Osteocyte (in vitro differentiated cells): ENCODE results near the gene ZNF48. TPM values are rescaled to one million over a fixed set of nuclear protein-coding genes. Genes with fewer than 3 reads are reported as not detected.
A peak's percentile ranks its signal among the peaks of the same experiment; 100 is the strongest.

Experiments used
- DNase-seq: peaks from one replicate; pipeline ENCODE4 v3.0.0; 2021; ENCODE audit warnings: mixed read lengths; ENCODE audit not compliant: unreplicated experiment; ENCODE audit errors: extremely low spot score
- H3K27ac Mint-ChIP-seq: one replicate; pipeline ENCODE4 v1.8.0; 2021; ENCODE audit warnings: mild to moderate bottlenecking, mixed read lengths; ENCODE audit not compliant: unreplicated experiment
- H3K27me3 Mint-ChIP-seq: one replicate; pipeline ENCODE4 v1.8.0; 2021; ENCODE audit warnings: mixed read lengths; ENCODE audit not compliant: unreplicated experiment
- H3K36me3 Mint-ChIP-seq: one replicate; pipeline ENCODE4 v1.8.0; 2021; ENCODE audit warnings: mixed read lengths; ENCODE audit not compliant: unreplicated experiment
- H3K4me1 Mint-ChIP-seq: one replicate; pipeline ENCODE4 v1.8.0; 2021; ENCODE audit warnings: mixed read lengths; ENCODE audit not compliant: unreplicated experiment
- H3K4me3 Mint-ChIP-seq: one replicate; pipeline ENCODE4 v1.8.0; 2021; ENCODE audit warnings: mild to moderate bottlenecking, moderate library complexity, mixed read lengths; ENCODE audit not compliant: unreplicated experiment
- H3K9me3 Mint-ChIP-seq: one replicate; pipeline ENCODE4 v1.8.0; 2021; ENCODE audit warnings: mixed read lengths; ENCODE audit not compliant: unreplicated experiment
- CTCF ChIP-seq: fragments of 200-600 bp; sonication (generic); IDR thresholded peaks from 2 replicates; pipeline ENCODE4 v1.5.0; 2021; ENCODE audit warnings: antibody characterized with exemption, mild to moderate bottlenecking, moderate library complexity
- total RNA-seq: library from RNA; stranded (reverse); gene quantifications from 2 replicates; pipeline ENCODE4 v1.2.1, GENCODE V29; 2021

The ZNF48 gene
- total RNA-seq, 1 donor from 2014 or later, result 13.2 TPM

GRCh38 chr16:30414159-30414558 lies 18.9 kb downstream of the ZNF48 start:
- Mint-ChIP-seq H3K36me3 (peaks cover 17% of the 10 kb centered on the region), H3K27ac (no peak overlapping the region), H3K27me3 (no peaks in the 10 kb centered on the region), H3K9me3 (no peaks in the 10 kb centered on the region), H3K4me3 (no peak overlapping the region), H3K4me1 (peaks cover 12% of the 10 kb centered on the region)
- TF ChIP-seq CTCF, result no peak
- no peak for DNase-seq

DNA sequence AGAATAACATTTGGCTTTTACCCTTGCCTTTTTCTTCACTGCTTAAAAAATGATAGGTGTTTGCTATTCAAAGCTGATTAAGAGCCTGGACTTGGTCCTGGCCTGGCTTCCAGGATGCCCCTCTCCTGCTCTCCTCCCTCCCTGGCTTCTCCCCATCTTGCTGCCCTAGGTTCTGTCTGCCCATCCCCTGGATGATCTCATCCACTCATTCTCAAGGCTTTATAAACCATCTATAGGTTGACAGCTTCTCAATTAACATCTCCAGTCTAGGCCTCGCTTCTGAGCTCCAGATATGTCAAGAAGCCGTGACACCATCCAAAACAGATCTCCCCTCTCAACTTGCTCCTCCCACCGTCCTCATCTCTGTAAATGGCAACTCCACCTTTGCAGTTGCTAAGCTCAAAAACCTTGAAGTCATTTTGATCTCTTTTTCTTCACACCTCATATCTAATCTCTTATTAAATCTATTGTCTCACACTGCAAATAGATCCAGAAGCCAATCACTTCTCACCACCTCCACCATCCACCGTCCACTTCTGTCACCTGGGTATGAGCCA lies 20.9 kb downstream of the ZNF48 start:
- H3K4me3 Mint-ChIP-seq, result no peak overlapping the region
- DNase-seq, result no peak
- H3K27ac Mint-ChIP-seq, result no peak overlapping the region
- no peak for TF ChIP-seq CTCF
- H3K27me3 Mint-ChIP-seq, result no peaks in the 10 kb centered on the region
- H3K9me3 Mint-ChIP-seq, result no peaks in the 10 kb centered on the region
- peaks cover 23% of the 10 kb centered on the region for H3K36me3 Mint-ChIP-seq
- H3K4me1 Mint-ChIP-seq, result peaks cover 5% of the 10 kb centered on the region

- H3K36me3 Mint-ChIP-seq, result peaks cover 22% of the 10 kb centered on the region
- TF ChIP-seq CTCF, result no peak
- peaks cover 5% of the 10 kb centered on the region for H3K4me1 Mint-ChIP-seq
- H3K27me3 Mint-ChIP-seq, result no peaks in the 10 kb centered on the region
- no peak overlapping the region for H3K27ac Mint-ChIP-seq
- no peaks in the 10 kb centered on the region for H3K9me3 Mint-ChIP-seq
- DNase-seq, result no peak
- peak overlapping the region; percentile 44 for H3K4me3 Mint-ChIP-seq
Measured at GRCh38 chr16:30416624-30417528, 21.7 kb downstream of the ZNF48 start.

- DNase-seq, result peak; percentile 91
- Mint-ChIP-seq H3K4me3 (peak overlapping the region; percentile 60), H3K9me3 (no peaks in the 10 kb centered on the region), H3K4me1 (peaks cover 5% of the 10 kb centered on the region), H3K36me3 (peaks cover 18% of the 10 kb centered on the region), H3K27me3 (no peaks in the 10 kb centered on the region), H3K27ac (no peak overlapping the region)
- peak; percentile 31 for TF ChIP-seq CTCF
Measured at GRCh38 chr16:30417529-30418349, 22.5 kb downstream of the ZNF48 start.
